PC-3 (cell line): ENCODE measurements around the gene MN1. TPM values are rescaled to one million over a fixed set of nuclear protein-coding genes. Genes with fewer than 3 reads are reported as not detected.

Source experiments
- ATAC-seq: fragments of 200-7000 bp; cut with Tn5 transposase; 2 replicates; pipeline ENCODE4 v1.9.1; 2020; ENCODE audit warnings: mild to moderate bottlenecking, moderate library complexity
- BruUV-seq: library from RNA; stranded (reverse); fragments of 400-500 nt; replicated peaks from 2 replicates; lab custom pipeline; 2021; lab: Mats Ljungman, UMichigan
- CTCF ChIA-PET: fragments of 300-600 bp; sonication (Branson Sonifier 250); formaldehyde crosslinking; loops from one replicate; lab custom pipeline; 2022; ENCODE audit warnings: antibody characterized with exemption; lab: Charles Lee
- POLR2A ChIA-PET: fragments of 300-600 bp; sonication (Branson Sonifier 250); formaldehyde crosslinking; loops from one replicate; lab custom pipeline; 2022; ENCODE audit warnings: antibody characterized with exemption; ENCODE audit not compliant: unreplicated experiment; lab: Charles Lee
- DNase-seq: peaks from one replicate; pipeline ENCODE4 v3.0.0-alpha.2; 2015
- H2AFZ ChIP-seq: fragments of 300-600 bp; sonication (generic); 2 replicates; pipeline ENCODE4 v1.6.0; 2016; ENCODE audit warnings: antibody characterized with exemption, low read length
- H3F3A ChIP-seq: fragments of 300-600 bp; sonication (generic); one replicate; pipeline ENCODE4 v1.6.0; 2017; ENCODE audit warnings: antibody characterized with exemption, low read length, control low read depth, mild to moderate bottlenecking; ENCODE audit not compliant: unreplicated experiment
- H3K27ac ChIP-seq: fragments of 300-600 bp; sonication (generic); 2 replicates; pipeline ENCODE4 v1.5.1; 2016; ENCODE audit warnings: mild to moderate bottlenecking, low read length
- H3K27me3 ChIP-seq: fragments of 300-600 bp; sonication (generic); 2 replicates; pipeline ENCODE4 v1.6.1; 2016; ENCODE audit warnings: low read length, mixed read lengths
- H3K36me3 ChIP-seq: fragments of 300-600 bp; sonication (generic); 2 replicates; pipeline ENCODE4 v1.6.1; 2016; ENCODE audit warnings: low read depth, mixed run types, low read length, mixed read lengths
- H3K4me1 ChIP-seq: fragments of 300-600 bp; sonication (generic); 2 replicates; pipeline ENCODE4 v1.5.1; 2016; ENCODE audit warnings: low read length; ENCODE audit not compliant: insufficient read depth
- H3K4me2 ChIP-seq: fragments of 300-600 bp; sonication (generic); 2 replicates; pipeline ENCODE4 v1.6.0; 2016; ENCODE audit warnings: low read length
- H3K4me3 ChIP-seq: fragments of 300-600 bp; sonication (generic); 2 replicates; pipeline ENCODE4 v1.5.1; 2016; ENCODE audit warnings: mild to moderate bottlenecking, low read length, mixed read lengths
- H3K79me2 ChIP-seq: fragments of 300-600 bp; sonication (generic); 2 replicates; pipeline ENCODE4 v1.6.1; 2017; ENCODE audit warnings: low read length, mixed read lengths
- H3K9ac ChIP-seq: fragments of 300-600 bp; sonication (generic); 2 replicates; pipeline ENCODE4 v1.6.0; 2016; ENCODE audit warnings: mild to moderate bottlenecking, low read length
- H3K9me2 ChIP-seq: fragments of 300-600 bp; sonication (generic); replicated peaks from 2 replicates; pipeline ENCODE4 v1.6.1; 2016; ENCODE audit warnings: mixed run types, low read length, mixed read lengths
- H3K9me3 ChIP-seq: fragments of 300-600 bp; sonication (generic); 2 replicates; pipeline ENCODE4 v1.6.1; 2016; ENCODE audit warnings: low read length, mixed read lengths
- H4K20me1 ChIP-seq: fragments of 300-600 bp; sonication (generic); 2 replicates; pipeline ENCODE4 v1.6.1; 2016; ENCODE audit warnings: low read length, mixed read lengths
- CTCF ChIP-seq: fragments of 300-600 bp; sonication (generic); conservative IDR thresholded peaks from 2 replicates; pipeline ENCODE4 v1.5.1; 2017; ENCODE audit warnings: antibody characterized with exemption, low read depth, mild to moderate bottlenecking, low read length
- EZH2 ChIP-seq: fragments of 300-600 bp; sonication (generic); IDR thresholded peaks from one replicate; pipeline ENCODE4 v1.6.1; 2017; ENCODE audit warnings: antibody characterized with exemption, mild to moderate bottlenecking, low read length; ENCODE audit not compliant: unreplicated experiment
- EZH2phosphoT487 ChIP-seq: fragments of 300-600 bp; sonication (generic); IDR thresholded peaks from 2 replicates; pipeline ENCODE4 v1.6.1; 2018; ENCODE audit warnings: mild to moderate bottlenecking, antibody characterized with exemption, low read length, borderline replicate concordance
- intact Hi-C: fragments of 100-400 bp; cut with micrococcal nuclease; formaldehyde crosslinking; loops from 2 replicates; pipeline ENCODE4 v1.9.0; 2023
- total RNA-seq: library from RNA; depleted of rRNA; stranded (reverse); fragments of >200 nt; gene quantifications from 2 replicates; pipeline ENCODE4 v1.2.3, GENCODE V29; 2014; rRNA removed

MN1 gene
- total RNA-seq, 1 experiment from 2014 or later = 2.7 TPM

GRCh38 chr22:27699383-27700019 is 102.1 kb downstream of the MN1 start:
- Histone ChIP-seq H3K4me2 (no peak overlapping the region), H3K4me3 (no peak overlapping the region), H2AFZ (no peak overlapping the region), H3K27me3 (no peaks in the 10 kb centered on the region), H3K79me2 (no peaks in the 10 kb centered on the region), H3K9me2 (no peaks in the 10 kb centered on the region), H3K9ac (no peak overlapping the region), H3K27ac (no peak overlapping the region), H3F3A (no peaks in the 10 kb centered on the region), H4K20me1 (no peaks in the 10 kb centered on the region), H3K4me1 (no peaks in the 10 kb centered on the region), H3K9me3 (no peaks in the 10 kb centered on the region), H3K36me3 (no peaks in the 10 kb centered on the region)
- BruUV-seq = no TSS peak
- ATAC-seq (no peak), DNase-seq (no peak)
- CTCF ChIA-PET = no interaction called here
- POLR2A ChIA-PET = no interaction called here
- intact Hi-C loops = no loop called here
- TF ChIP-seq EZH2phosphoT487 (no peak), EZH2 (no peak), CTCF (no peak)

- H3K4me2 ChIP-seq = no peak overlapping the region
- no peak overlapping the region for H3K9ac ChIP-seq
- ChIA-PET POLR2A (no interaction called here), CTCF (no interaction called here)
- TF ChIP-seq EZH2phosphoT487 = no peak
- H3K9me2 ChIP-seq = no peaks in the 10 kb centered on the region
- no peaks in the 10 kb centered on the region for H3K4me1 ChIP-seq
- H3K36me3 ChIP-seq = no peaks in the 10 kb centered on the region
- no peak overlapping the region for H2AFZ ChIP-seq
- H3K9me3 ChIP-seq = no peaks in the 10 kb centered on the region
- ATAC-seq = no peak
- no peak for DNase-seq
- no peaks in the 10 kb centered on the region for H3K27me3 ChIP-seq
- H3F3A ChIP-seq = no peaks in the 10 kb centered on the region
- BruUV-seq = no TSS peak
- H3K79me2 ChIP-seq = no peaks in the 10 kb centered on the region
- no peak overlapping the region for H3K27ac ChIP-seq
- intact Hi-C loops = no loop called here
- no peak overlapping the region for H3K4me3 ChIP-seq
- H4K20me1 ChIP-seq = no peaks in the 10 kb centered on the region
Observed at GRCh38 chr22:27698813-27699212, 102.7 kb downstream of the MN1 start.

Other genes with a start within 250 kb of the MN1 start
- gene PITPNB, start 117.5 kb upstream of the MN1 start, total RNA-seq = 15.3 and 22.7 TPM in 2 replicates